GM19099 (cell line): ENCODE measurements around the gene SCAF4.

Experiments used
- POLR2A ChIP-seq: IDR thresholded peaks from 3 replicates; pipeline ENCODE4 v1.6.1; 2011; ENCODE audit warnings: low read depth; ENCODE audit not compliant: insufficient read length; ENCODE audit errors: extremely low read depth

SCAF4 gene

DNA sequence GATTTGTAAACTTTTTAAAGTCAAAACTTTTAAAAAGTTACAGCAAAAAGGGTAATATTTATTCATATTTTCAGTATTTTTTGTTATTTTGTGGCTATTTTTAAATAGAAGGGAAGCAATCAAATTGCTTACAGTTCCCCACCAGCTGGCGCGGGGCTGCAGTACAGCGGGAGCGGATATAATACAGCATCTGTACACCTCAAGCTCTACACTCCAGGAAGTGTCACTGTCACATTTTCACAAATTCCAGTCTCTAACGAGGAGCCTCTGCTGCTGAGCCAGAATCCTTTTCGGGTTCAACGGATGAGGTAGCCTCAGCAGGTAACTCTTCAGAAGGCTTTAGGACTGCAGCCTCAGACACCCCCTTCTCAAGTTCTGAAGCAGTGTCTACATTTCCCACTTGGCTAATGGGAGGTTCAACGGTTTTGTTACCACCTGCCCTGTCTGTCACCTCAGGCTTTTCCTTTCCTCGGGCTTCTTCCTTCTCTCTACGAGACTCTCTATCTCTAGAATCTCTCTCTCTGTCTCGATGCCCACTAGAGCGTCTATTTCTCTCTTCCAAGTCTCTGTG lies 60.7 kb downstream of the SCAF4 start:
- TF ChIP-seq POLR2A: no peak

DNA sequence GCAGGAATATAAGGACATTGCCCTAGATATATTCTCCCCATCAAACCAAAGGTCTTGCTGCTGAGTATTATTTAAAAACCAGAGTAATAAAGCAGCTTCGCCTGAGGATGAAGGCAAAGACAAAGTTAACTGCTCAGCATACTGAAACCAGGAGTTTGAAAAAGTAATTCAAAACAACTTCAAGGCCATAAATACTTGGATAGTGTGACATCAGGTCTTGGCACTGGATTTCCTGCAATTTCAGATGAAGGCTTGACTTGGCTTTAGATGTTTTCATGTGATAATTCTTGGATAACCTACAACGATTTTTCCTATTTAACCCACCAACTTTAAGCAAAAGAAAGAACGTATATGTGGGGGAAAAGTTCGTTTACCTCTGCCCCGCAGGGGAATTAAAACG lies 61.8 kb downstream of the SCAF4 start:
- TF ChIP-seq POLR2A: no peak

DNA sequence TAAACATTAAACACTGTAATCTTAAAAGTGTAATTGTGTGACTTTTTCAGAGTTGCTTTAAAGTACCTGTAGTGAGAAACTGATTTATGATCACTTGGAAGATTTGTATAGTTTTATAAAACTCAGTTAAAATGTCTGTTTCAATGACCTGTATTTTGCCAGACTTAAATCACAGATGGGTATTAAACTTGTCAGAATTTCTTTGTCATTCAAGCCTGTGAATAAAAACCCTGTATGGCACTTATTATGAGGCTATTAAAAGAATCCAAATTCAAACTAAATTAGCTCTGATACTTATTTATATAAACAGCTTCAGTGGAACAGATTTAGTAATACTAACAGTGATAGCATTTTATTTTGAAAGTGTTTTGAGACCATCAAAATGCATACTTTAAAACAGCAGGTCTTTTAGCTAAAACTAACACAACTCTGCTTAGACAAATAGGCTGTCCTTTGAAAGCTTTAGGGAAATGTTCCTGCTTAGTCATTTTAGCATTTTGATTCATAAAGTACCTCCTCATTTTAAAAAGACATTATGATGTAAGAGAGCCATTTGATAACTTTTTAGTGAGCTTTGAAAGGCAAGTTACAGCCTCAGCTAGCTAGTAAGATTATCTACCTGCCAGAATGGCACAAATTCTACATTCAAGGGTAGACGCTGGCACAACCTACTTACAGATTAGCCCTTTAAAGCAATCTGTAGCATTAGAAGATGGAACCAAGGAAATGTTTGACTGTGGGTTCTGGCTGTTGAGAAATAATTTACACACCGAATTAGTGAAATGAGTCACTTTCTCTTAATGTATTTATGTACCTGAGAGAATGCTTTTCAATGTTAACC lies 63.0 kb downstream of the SCAF4 start:
- TF ChIP-seq POLR2A: no peak

DNA sequence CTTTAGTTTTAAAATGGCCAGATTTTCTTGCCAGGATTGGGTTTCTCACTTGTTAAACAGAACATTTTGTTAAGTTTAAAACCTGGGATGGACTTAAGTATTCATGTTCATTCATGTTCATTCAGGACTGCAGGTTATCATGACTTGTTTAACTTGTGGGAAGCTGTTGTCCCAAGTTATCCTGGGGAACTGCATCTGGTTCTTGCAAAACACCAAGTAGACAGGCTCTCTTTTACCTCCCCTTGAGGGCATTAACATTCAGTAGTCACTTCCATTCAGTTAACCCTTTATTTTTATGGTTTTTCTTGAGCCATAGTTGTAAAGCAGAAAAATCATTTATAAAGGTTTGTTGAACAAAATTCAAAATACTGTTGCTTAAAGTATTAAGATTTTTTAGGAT lies 64.3 kb downstream of the SCAF4 start:
- TF ChIP-seq POLR2A: no peak

DNA sequence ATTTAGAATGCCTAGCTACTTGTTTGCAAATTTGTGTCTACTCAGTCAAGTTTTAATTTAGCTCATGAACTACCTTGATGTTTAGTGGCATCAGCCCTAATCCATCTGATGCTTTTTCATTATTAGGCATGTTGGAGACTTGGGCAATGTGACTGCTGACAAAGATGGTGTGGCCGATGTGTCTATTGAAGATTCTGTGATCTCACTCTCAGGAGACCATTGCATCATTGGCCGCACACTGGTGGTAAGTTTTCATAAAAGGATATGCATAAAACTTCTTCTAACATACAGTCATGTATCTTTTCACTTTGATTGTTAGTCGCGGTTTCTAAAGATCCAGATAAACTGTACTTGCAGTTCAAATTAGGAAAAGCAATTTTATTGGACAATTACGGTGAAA lies 64.8 kb downstream of the SCAF4 start:
- TF ChIP-seq POLR2A: no peak

DNA sequence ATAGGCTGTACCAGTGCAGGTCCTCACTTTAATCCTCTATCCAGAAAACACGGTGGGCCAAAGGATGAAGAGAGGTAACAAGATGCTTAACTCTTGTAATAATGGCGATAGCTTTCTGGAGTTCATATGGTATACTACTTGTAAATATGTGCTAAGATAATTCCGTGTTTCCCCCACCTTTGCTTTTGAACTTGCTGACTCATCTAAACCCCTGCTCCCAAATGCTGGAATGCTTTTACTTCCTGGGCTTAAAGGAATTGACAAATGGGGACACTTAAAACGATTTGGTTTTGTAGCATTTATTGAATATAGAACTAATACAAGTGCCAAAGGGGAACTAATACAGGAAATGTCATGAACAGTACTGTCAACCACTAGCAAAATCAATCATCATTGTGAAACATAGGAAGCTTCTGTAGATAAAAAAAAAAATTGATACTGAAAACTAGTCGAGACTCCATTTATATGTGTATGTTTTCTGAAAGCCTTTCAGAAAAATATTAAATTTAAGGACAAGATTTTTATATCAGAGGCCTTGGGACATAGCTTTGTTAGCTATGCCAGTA lies 65.4 kb downstream of the SCAF4 start:
- TF ChIP-seq POLR2A: no peak

DNA sequence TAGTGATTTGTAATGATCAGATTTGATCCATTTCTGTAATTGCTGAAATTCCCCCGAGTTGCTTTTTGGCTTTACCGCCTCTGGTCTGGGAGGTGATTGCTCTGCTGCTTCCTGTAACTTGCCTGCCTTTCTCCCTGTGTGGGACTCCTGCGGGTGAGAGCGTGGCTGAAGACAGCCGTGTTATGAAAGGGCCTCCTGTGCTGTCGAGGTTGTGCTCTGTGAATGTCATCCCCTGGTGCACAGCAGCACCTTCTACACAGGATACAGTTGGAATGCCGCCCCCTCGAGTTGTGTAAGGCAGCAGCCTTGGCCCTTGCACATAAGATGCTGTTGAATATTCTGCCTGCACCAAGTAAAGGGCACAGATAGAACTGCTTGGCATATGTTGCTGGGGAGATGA lies 66.5 kb downstream of the SCAF4 start:
- TF ChIP-seq POLR2A: no peak

DNA sequence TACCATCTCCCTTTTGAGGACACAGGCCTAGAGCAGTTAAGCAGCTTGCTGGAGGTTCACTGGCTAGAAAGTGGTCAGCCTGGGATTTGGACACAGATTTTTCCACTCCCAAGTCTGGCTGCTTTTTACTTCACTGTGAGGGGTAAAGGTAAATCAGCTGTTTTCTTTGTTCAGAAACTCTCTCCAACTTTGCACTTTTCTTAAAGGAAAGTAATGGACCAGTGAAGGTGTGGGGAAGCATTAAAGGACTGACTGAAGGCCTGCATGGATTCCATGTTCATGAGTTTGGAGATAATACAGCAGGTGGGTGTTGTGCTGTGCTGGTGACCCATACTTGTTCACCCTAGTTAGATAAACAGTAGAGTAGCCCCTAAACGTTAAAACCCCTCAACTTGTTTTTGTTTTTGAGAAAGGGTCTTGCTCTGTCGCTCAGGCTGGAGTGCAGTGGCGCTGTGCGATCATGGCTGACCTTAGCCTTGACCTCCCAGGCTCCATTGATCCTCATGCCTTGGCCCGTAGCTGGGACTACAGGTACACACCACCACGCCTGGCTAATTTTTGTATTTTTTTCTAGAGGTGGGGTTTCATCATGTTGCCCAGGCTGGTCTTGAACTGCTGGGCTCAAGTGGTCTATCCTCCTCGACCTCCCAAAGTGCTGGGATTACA lies 68.2 kb downstream of the SCAF4 start:
- no peak for TF ChIP-seq POLR2A

DNA sequence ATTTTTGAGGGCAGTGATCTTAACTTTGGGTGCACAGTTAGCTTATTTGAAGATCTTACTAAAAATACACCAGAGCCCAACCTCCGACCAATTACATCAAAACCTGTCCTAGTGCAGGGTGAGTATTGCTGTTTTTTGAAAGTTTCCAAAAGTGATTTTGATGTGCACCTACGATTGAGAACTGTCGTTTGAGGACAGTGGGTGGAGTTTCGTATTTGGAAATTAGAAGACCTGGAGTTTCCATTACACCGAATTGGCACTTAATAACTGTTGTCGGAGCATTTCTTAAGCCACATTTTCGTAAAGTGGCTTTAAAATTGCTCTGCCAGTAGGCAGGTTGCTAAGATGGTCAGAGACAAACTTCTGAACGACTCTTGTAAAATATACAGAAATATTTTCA lies 71.3 kb downstream of the SCAF4 start:
- TF ChIP-seq POLR2A: no peak

DNA sequence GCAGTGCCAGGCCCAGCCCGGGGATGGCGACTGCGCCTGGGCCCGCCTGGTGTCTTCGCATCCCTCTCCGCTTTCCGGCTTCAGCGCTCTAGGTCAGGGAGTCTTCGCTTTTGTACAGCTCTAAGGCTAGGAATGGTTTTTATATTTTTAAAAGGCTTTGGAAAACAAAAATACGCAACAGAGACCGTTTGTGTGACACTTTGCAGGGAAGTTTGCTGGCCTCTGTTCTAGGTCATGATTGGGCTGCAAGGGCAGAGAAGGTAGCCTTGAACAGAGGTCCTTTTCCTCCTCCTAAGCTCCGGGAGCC lies 71.7 kb downstream of the SCAF4 start:
- TF ChIP-seq POLR2A: no peak

DNA sequence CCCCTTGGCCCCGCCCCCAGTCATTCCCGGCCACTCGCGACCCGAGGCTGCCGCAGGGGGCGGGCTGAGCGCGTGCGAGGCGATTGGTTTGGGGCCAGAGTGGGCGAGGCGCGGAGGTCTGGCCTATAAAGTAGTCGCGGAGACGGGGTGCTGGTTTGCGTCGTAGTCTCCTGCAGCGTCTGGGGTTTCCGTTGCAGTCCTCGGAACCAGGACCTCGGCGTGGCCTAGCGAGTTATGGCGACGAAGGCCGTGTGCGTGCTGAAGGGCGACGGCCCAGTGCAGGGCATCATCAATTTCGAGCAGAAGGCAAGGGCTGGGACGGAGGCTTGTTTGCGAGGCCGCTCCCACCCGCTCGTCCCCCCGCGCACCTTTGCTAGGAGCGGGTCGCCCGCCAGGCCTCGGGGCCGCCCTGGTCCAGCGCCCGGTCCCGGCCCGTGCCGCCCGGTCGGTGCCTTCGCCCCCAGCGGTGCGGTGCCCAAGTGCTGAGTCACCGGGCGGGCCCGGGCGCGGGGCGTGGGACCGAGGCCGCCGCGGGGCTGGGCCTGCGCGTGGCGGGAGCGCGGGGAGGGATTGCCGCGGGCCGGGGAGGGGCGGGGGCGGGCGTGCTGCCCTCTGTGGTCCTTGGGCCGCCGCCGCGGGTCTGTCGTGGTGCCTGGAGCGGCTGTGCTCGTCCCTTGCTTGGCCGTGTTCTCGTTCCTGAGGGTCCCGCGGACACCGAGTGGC lies 72.2 kb downstream of the SCAF4 start, which contains the start of gene SOD1:
Gene SOD1, plus strand, starts transcription at position 158 of the 723 bp plus-strand sequence. Its CDS starts 77 bp downstream, at position 235.
- TF ChIP-seq POLR2A: peak; percentile 99

DNA sequence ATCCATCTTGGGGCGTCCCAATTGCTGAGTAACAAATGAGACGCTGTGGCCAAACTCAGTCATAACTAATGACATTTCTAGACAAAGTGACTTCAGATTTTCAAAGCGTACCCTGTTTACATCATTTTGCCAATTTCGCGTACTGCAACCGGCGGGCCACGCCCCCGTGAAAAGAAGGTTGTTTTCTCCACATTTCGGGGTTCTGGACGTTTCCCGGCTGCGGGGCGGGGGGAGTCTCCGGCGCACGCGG lies 72.7 kb downstream of the SCAF4 start:
- TF ChIP-seq POLR2A: no peak

DNA sequence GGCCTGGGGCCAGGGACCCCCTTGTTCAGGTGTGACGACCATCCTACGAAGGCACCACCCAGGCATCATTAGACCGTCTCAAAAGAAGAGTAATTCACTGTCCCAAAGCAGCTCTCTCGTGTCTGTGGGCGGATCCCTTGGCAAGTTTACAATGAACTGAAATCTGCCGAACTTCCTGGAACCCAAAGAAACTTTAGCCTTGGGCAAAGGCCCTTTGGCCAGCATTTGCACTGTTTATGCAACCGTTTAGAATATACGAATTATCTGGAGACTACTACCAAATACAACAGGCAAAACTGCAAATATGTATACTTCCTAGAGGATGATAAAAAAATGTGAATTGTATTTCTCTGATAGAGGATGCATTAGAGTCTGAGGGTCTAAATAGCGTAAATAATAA lies 73.9 kb downstream of the SCAF4 start:
- TF ChIP-seq POLR2A: no peak

DNA sequence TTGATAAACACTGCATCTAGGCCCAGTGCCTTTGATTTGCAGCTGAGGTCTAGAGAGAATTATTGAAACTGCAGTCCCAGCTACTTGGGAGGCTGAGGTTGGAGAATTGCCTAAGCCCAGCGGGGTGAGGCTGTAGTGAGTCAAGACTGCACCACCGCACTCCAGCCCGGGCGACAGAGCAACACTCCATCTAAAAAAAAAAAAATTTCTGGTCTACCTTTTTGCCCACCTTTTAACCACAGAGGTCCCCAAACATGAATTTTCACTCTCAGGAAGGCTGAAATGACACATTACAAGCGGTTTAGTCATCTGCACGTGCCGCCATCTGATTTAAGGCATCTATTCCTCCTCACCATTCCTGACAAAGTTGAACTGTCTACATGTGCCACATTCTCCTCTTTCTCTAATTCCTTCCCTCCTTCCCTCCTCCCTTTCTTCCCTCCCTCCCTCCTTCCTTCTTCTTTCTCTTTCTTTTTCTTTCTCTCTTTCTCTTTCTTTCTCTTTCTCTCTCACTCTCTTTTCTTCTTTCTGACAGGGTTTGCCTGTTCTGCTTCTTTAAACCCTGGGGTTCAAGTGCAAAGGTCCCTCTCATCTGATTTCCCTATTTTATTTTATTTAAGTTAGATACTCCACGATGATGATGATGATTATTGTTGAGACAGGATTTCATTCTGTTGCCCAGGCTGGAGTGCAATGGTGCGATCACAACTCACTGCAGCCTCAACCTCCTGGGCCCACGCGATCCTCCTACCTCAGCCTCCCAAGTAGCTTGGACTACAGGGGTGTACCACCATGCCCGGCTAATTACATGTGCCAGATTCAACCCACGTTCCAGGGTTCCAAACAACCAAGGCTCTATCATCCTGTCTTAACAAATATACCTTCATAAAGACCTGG lies 75.5 kb downstream of the SCAF4 start:
- TF ChIP-seq POLR2A: no peak
